Measurements from ENCODE around the gene ZNF565.
"Not testable (repeated sequence)": the region's sequence is repeated elsewhere in the genome, so short reads cannot be mapped to it uniquely, and the experiment has no call there.

ZNF565 gene

GRCh38 chr19:36210497-36210896 lies 4.0 kb downstream of the ZNF565 start:
- H3K36me3 ChIP-seq (ENCODE audit: control insufficient read depth, insufficient read depth, low read length): no peaks in the 10 kb centered on the region
- H3K27ac ChIP-seq (ENCODE audit: low read length): no peak overlapping the region
- no peaks in the 10 kb centered on the region for H3K9me3 ChIP-seq (ENCODE audit: control insufficient read depth, insufficient read depth, low read length)
- H3K4me3 ChIP-seq (ENCODE audit: low read length): no peak overlapping the region
- DNase-seq (ENCODE audit: low read depth, low spot score): no peak
- H3K27me3 ChIP-seq (ENCODE audit: control insufficient read depth, insufficient read depth, low read length): no peaks in the 10 kb centered on the region
- no CpG with 5 or more reads among the region's 8 CpGs for WGBS (ENCODE audit: insufficient coverage, insufficient read length)
- H3K4me1 ChIP-seq (ENCODE audit: control insufficient read depth, insufficient read depth, low read length): peaks cover 2% of the 10 kb centered on the region; the same call in 1 of the 2 replicates

- DNase-seq (ENCODE audit: low read depth, low spot score): no peak
- no CpG with 5 or more reads among the region's 7 CpGs for WGBS (ENCODE audit: insufficient coverage, insufficient read length)
- no peak overlapping the region for H3K27ac ChIP-seq (ENCODE audit: low read length)
- H3K27me3 ChIP-seq (ENCODE audit: control insufficient read depth, insufficient read depth, low read length): no peaks in the 10 kb centered on the region
- no peaks in the 10 kb centered on the region for H3K36me3 ChIP-seq (ENCODE audit: control insufficient read depth, insufficient read depth, low read length)
- peaks cover 2% of the 10 kb centered on the region; the same call in 1 of the 2 replicates for H3K4me1 ChIP-seq (ENCODE audit: control insufficient read depth, insufficient read depth, low read length)
- no peak overlapping the region for H3K4me3 ChIP-seq (ENCODE audit: low read length)
- H3K9me3 ChIP-seq (ENCODE audit: control insufficient read depth, insufficient read depth, low read length): no peaks in the 10 kb centered on the region
Measured at GRCh38 chr19:36209372-36209771, 5.1 kb downstream of the ZNF565 start.

- no peaks in the 10 kb centered on the region for H3K27me3 ChIP-seq (ENCODE audit: control insufficient read depth, insufficient read depth, low read length)
- H3K27ac ChIP-seq (ENCODE audit: low read length): no peak overlapping the region
- no CpG with 5 or more reads among the region's 3 CpGs for WGBS (ENCODE audit: insufficient coverage, insufficient read length)
- DNase-seq (ENCODE audit: low read depth, low spot score): no peak
- H3K4me1 ChIP-seq (ENCODE audit: control insufficient read depth, insufficient read depth, low read length): no peaks in the 10 kb centered on the region
- no peak overlapping the region for H3K4me3 ChIP-seq (ENCODE audit: low read length)
- no peaks in the 10 kb centered on the region for H3K36me3 ChIP-seq (ENCODE audit: control insufficient read depth, insufficient read depth, low read length)
- H3K9me3 ChIP-seq (ENCODE audit: control insufficient read depth, insufficient read depth, low read length): no peaks in the 10 kb centered on the region
Measured at GRCh38 chr19:36207605-36208252, 6.7 kb downstream of the ZNF565 start.

- Histone ChIP-seq H3K36me3 (ENCODE audit: control insufficient read depth, insufficient read depth, low read length) (no peaks in the 10 kb centered on the region), H3K27me3 (ENCODE audit: control insufficient read depth, insufficient read depth, low read length) (no peaks in the 10 kb centered on the region), H3K27ac (ENCODE audit: low read length) (no peak overlapping the region), H3K4me1 (ENCODE audit: control insufficient read depth, insufficient read depth, low read length) (no peaks in the 10 kb centered on the region), H3K4me3 (ENCODE audit: low read length) (no peak overlapping the region), H3K9me3 (ENCODE audit: control insufficient read depth, insufficient read depth, low read length) (no peaks in the 10 kb centered on the region)
- no peak for DNase-seq (ENCODE audit: low read depth, low spot score)
- WGBS (ENCODE audit: insufficient coverage, insufficient read length): no CpG with 5 or more reads among the region's 4 CpGs
Measured at GRCh38 chr19:36203293-36203692, 11.2 kb downstream of the ZNF565 start.

GRCh38 chr19:36201684-36202083 lies 12.8 kb downstream of the ZNF565 start:
- no peak for DNase-seq (ENCODE audit: low read depth, low spot score)
- no CpG with 5 or more reads among the region's 6 CpGs for WGBS (ENCODE audit: insufficient coverage, insufficient read length)
- H3K4me1 ChIP-seq (ENCODE audit: control insufficient read depth, insufficient read depth, low read length): no peaks in the 10 kb centered on the region
- no peaks in the 10 kb centered on the region for H3K36me3 ChIP-seq (ENCODE audit: control insufficient read depth, insufficient read depth, low read length)
- no peaks in the 10 kb centered on the region for H3K9me3 ChIP-seq (ENCODE audit: control insufficient read depth, insufficient read depth, low read length)
- H3K27ac ChIP-seq (ENCODE audit: low read length): no peak overlapping the region
- no peak overlapping the region for H3K4me3 ChIP-seq (ENCODE audit: low read length)
- no peaks in the 10 kb centered on the region for H3K27me3 ChIP-seq (ENCODE audit: control insufficient read depth, insufficient read depth, low read length)

- no peaks in the 10 kb centered on the region for H3K36me3 ChIP-seq (ENCODE audit: control insufficient read depth, insufficient read depth, low read length)
- H3K27me3 ChIP-seq (ENCODE audit: control insufficient read depth, insufficient read depth, low read length): no peaks in the 10 kb centered on the region
- H3K4me1 ChIP-seq (ENCODE audit: control insufficient read depth, insufficient read depth, low read length): no peaks in the 10 kb centered on the region
- H3K4me3 ChIP-seq (ENCODE audit: low read length): no peak overlapping the region
- no peak overlapping the region for H3K27ac ChIP-seq (ENCODE audit: low read length)
- no CpG with 5 or more reads among the region's 2 CpGs for WGBS (ENCODE audit: insufficient coverage, insufficient read length)
- no peak for DNase-seq (ENCODE audit: low read depth, low spot score)
- H3K9me3 ChIP-seq (ENCODE audit: control insufficient read depth, insufficient read depth, low read length): no peaks in the 10 kb centered on the region
Measured at GRCh38 chr19:36198119-36198518, 16.3 kb downstream of the ZNF565 start.

- H3K4me1 ChIP-seq (ENCODE audit: control insufficient read depth, insufficient read depth, low read length): no peaks in the 10 kb centered on the region
- no CpG with 5 or more reads among the region's 2 CpGs for WGBS (ENCODE audit: insufficient coverage, insufficient read length)
- no peaks in the 10 kb centered on the region for H3K27me3 ChIP-seq (ENCODE audit: control insufficient read depth, insufficient read depth, low read length)
- no peak for DNase-seq (ENCODE audit: low read depth, low spot score)
- H3K27ac ChIP-seq (ENCODE audit: low read length): no peak overlapping the region
- no peak overlapping the region for H3K4me3 ChIP-seq (ENCODE audit: low read length)
- H3K9me3 ChIP-seq (ENCODE audit: control insufficient read depth, insufficient read depth, low read length): no peaks in the 10 kb centered on the region
- H3K36me3 ChIP-seq (ENCODE audit: control insufficient read depth, insufficient read depth, low read length): no peaks in the 10 kb centered on the region
Measured at GRCh38 chr19:36196249-36196648, 18.2 kb downstream of the ZNF565 start.

GRCh38 chr19:36186722-36187121 lies 27.7 kb downstream of the ZNF565 start:
- not testable (repeated sequence) for H3K27me3 ChIP-seq (ENCODE audit: control insufficient read depth, insufficient read depth, low read length); H3K4me3 ChIP-seq (ENCODE audit: low read length); H3K9me3 ChIP-seq (ENCODE audit: control insufficient read depth, insufficient read depth, low read length); H3K4me1 ChIP-seq (ENCODE audit: control insufficient read depth, insufficient read depth, low read length); H3K27ac ChIP-seq (ENCODE audit: low read length); H3K36me3 ChIP-seq (ENCODE audit: control insufficient read depth, insufficient read depth, low read length); DNase-seq (ENCODE audit: low read depth, low spot score)
- no CpG with 5 or more reads among the region's 5 CpGs for WGBS (ENCODE audit: insufficient coverage, insufficient read length)

- no peaks in the 10 kb centered on the region for H3K27me3 ChIP-seq (ENCODE audit: control insufficient read depth, insufficient read depth, low read length)
- no peak overlapping the region for H3K27ac ChIP-seq (ENCODE audit: low read length)
- peaks cover 1% of the 10 kb centered on the region; the same call in 1 of the 2 replicates for H3K4me1 ChIP-seq (ENCODE audit: control insufficient read depth, insufficient read depth, low read length)
- DNase-seq (ENCODE audit: low read depth, low spot score): no peak
- H3K4me3 ChIP-seq (ENCODE audit: low read length): no peak overlapping the region
- no peaks in the 10 kb centered on the region for H3K9me3 ChIP-seq (ENCODE audit: control insufficient read depth, insufficient read depth, low read length)
- no CpG with 5 or more reads among the region's 10 CpGs for WGBS (ENCODE audit: insufficient coverage, insufficient read length)
- no peaks in the 10 kb centered on the region for H3K36me3 ChIP-seq (ENCODE audit: control insufficient read depth, insufficient read depth, low read length)
Measured at GRCh38 chr19:36183245-36183628, 31.2 kb downstream of the ZNF565 start.

- Histone ChIP-seq H3K4me1 (ENCODE audit: control insufficient read depth, insufficient read depth, low read length) (peaks cover 1% of the 10 kb centered on the region; the same call in 1 of the 2 replicates), H3K27me3 (ENCODE audit: control insufficient read depth, insufficient read depth, low read length) (no peaks in the 10 kb centered on the region), H3K36me3 (ENCODE audit: control insufficient read depth, insufficient read depth, low read length) (no peaks in the 10 kb centered on the region), H3K9me3 (ENCODE audit: control insufficient read depth, insufficient read depth, low read length) (no peaks in the 10 kb centered on the region), H3K27ac (ENCODE audit: low read length) (no peak overlapping the region), H3K4me3 (ENCODE audit: low read length) (no peak overlapping the region)
- WGBS (ENCODE audit: insufficient coverage, insufficient read length): no CpG with 5 or more reads among the region's 17 CpGs
- no peak for DNase-seq (ENCODE audit: low read depth, low spot score)
Measured at GRCh38 chr19:36182612-36183244, 31.7 kb downstream of the ZNF565 start.

GRCh38 chr19:36179077-36179476 lies 35.4 kb downstream of the ZNF565 start:
- H3K36me3 ChIP-seq (ENCODE audit: control insufficient read depth, insufficient read depth, low read length); H3K27me3 ChIP-seq (ENCODE audit: control insufficient read depth, insufficient read depth, low read length); H3K27ac ChIP-seq (ENCODE audit: low read length); DNase-seq (ENCODE audit: low read depth, low spot score); H3K9me3 ChIP-seq (ENCODE audit: control insufficient read depth, insufficient read depth, low read length); H3K4me3 ChIP-seq (ENCODE audit: low read length); H3K4me1 ChIP-seq (ENCODE audit: control insufficient read depth, insufficient read depth, low read length): not testable (repeated sequence)
- no CpG with 5 or more reads among the region's 2 CpGs for WGBS (ENCODE audit: insufficient coverage, insufficient read length)

All from iPS DF 6.9 (cell line).